Renal cortical epithelial cell (primary cell): ENCODE data around the gene MAD1L1. TPM values are rescaled to one million over a fixed set of nuclear protein-coding genes. Genes with fewer than 3 reads are reported as not detected.

Experiments used
- DNase-seq: peaks from one replicate; pipeline ENCODE4 v3.0.0-alpha.2; 2011; ENCODE audit warnings: low read depth
- total RNA-seq: library from RNA; depleted of rRNA; stranded (reverse); fragments of >200 nt; gene quantifications from 2 replicates; pipeline ENCODE4 v1.2.3, GENCODE V29; 2014

Gene MAD1L1
- total RNA-seq, 1 donor from 2014 or later, result 33.5 TPM

DNA sequence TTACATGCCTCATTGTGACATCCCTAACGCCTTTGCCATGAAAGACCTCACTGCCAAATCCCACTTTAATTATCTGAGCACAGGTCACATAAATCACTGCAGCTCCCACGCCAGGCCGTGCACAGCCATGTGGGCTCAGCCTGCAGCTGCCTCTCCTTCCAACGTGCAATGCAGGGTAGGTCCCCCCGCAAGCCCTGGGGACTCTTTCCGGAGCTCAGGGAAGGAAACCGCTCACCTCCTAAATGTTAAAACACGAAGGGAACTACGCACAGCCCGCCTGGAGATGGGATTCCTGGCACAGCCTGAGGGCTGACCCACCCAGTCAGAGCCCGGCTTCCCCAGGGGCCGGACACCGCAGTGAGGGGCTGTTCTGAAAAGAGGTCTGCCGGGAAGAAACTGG, 128.0 kb downstream of the MAD1L1 start:
- DNase-seq, result no peak

DNA sequence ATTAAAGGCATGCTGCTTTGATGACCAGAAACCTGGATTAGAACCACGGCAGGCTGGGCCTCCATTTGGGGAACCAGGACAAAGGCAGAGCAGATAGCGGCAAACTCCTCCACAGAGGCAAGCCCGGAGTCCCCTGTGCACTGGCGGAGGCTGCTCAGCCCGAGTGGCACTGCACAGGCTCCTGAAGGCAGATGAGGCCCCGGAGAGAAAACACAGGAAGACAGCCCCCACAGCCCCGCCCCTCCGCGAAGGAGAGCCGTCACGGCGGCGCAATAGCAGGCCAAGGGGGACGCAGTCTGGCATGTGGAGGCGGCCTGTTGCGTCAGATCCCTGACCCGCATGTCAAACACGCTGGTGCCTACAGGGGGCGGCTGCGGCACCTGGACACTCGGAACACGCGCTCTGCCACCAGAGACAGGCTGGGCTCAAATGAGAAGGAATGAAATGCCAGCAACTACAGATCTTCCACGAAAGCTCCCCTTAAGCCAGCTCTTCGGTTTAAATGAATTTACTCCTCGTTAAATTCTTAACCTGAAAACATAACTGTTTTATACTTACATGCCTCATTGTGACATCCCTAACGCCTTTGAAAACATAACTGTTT, 128.5 kb downstream of the MAD1L1 start:
- DNase-seq, result peak; percentile 46

DNA sequence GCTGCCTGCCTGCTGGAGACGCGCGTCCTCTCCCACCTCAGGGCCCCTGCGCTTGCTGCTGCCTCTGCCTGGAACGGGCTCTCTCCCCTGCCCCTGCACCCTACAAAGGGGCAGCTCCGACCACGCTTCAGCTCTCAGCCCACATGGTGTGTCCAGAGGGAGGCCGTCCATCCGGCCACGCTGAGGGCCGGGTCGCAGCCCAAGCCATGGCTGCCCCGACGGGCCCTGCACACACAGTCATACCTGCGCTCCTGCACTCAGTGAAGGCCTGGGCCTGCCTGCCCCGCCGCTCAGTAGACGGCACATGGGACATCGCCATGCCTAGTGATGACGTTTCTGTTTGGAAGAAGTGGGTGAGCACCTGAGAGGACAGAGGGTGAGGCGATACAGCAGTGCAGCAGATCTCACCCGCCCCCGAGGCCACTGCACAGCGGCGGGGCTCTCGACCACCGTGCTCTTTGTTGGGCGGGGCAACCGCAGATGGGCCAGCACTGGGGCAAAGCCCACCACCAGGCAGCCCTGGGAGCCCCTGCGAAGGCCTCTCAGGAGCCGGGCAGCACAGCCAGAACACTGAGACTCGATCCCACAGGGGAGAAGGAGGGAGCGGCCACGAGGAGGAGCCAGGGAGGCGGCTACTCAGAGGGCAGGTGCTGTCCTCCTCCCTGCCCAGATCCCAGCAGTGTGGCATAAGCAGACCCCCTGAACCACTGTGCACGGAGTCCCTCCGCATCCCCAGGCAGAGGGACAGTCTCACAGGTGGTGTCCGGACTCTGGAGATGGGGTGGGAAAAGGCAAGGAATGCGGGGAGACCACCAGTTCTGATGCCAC, 129.5 kb downstream of the MAD1L1 start:
- no peak for DNase-seq

DNA sequence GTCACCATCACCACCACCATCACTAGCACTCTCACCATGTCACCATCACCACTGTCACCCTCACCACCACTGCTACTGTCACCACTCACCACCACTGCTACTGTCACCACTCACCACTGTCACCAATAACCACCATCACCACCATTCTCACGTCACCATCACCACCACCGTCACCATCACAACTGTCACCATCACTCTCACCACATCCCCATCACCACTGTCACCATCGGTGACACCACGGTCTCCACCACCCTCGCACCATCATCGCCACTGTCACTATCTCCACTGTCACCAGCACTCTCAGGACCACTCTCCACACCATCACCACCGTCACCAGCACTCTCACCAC, 130.4 kb downstream of the MAD1L1 start:
- DNase-seq, result no peak

DNA sequence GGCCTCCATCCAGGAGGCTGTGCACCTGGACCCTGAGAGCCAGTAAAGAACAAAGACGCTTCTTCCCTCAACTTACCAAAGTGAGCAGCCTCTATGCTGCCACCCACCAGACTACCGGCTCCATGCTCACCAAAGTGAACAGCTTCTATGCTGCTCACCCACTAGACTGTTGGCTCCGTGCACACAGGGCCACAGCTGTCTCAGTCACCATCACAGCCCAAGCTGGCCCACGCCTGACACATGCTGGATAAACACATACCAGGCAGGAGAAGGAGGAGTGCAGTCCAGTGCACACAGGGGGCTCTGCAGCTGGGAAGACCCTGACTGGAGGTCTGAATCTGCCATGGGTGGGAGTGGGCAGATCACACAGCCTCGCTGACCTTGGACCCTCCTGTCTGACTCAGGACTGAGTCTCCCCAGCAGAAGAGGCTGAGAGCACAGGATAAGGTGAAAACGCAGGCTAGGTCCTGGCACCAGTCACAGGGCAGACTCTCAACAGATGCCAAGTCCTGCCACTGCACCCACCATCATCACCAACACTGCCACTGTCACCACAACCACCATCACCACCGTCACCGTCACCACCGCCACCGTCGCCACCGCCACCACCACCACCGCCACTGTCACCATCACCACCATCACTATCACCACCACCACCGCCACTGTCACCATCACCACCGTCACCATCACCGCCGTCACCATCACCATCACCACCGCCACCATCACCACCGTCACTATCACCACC, 130.9 kb downstream of the MAD1L1 start:
- DNase-seq, result no peak

GRCh38 chr7:2100278-2101208, 132.2 kb downstream of the MAD1L1 start:
- DNase-seq, result no peak

GRCh38 chr7:2099048-2099957, 133.4 kb downstream of the MAD1L1 start:
- DNase-seq, result no peak

DNA sequence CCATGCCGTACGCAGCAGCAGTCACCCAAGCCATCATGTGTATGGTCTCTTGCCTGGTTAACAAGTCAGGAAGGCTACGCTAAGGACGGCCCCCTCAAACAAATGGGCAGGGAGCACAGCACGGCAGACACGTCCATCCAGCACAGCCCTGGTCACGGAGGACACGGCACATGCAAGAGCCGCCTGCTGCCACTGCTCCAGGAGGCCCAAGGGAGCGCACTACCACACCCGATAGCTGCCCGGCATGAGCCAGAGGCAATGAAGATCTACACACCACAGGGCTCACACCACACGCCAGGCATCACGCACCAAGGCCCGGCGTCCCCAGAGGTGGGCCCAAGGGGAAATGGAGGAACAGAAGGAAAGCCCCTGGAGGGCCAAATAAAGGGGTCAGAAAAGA, 134.2 kb downstream of the MAD1L1 start:
- DNase-seq, result no peak

GRCh38 chr7:2098056-2098455, 134.7 kb downstream of the MAD1L1 start:
- no peak for DNase-seq

GRCh38 chr7:2097492-2097891, 135.3 kb downstream of the MAD1L1 start:
- no peak for DNase-seq

DNA sequence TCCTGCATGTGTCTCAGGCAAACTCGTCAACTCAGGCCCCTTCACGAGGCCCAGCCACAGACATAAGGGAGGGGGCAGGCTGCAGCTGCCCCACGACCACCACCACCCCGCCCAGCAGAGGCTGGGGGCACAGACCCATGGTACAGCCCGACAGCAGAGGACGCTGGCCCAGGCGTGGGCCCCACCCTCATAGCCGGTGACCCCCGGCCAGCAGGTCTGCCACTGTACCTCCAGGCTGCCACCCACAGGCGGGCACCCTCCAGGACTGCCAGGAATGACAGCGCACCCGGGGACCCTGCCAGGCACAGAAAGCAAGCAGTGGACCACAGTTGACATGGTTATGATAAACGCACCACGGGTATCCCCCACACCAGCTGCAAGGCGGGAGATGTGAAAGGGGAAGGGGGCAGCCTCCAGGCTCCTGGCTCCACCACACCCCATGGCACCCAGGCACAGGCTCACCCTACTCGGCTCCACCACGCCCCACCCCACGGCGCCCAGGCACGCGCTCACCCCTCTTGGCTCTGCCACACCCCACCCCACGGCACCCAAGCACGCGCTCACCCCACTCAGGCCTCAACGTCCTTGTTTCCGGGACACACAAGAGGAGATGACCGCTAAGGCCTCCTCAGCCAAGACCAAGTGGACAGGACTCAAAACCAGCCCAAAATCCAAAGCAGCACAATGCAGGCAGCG, 135.9 kb downstream of the MAD1L1 start:
- no peak for DNase-seq

- DNase-seq, result no peak
Measured at GRCh38 chr7:2095436-2095835, 137.3 kb downstream of the MAD1L1 start.

DNA sequence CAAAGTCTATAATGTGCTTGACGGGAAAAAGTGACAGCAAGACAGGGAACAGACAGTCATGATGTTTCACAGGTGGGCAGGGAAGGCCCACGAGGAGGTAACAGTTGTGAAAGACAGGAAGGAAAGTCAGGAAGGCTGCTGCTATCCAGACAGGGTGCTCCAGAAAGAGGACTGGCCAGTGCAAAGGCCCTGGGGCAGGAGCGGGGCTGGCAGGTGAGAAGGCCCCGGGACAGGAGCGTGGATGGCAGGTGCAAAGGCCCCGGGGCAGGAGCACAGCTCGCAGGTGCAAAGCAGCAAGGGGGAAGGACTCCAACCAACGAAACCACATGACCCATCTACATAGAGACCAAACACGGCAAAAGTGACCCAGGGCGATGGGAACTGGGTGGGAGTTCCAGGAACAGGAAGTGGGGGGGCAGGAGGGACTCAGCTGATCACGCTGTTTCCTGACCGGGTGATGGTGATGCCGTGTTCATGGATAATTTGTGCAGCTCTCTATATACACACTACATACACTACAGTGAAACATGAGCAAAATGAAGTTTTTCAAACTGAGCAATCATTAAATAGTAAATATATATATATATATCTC, 138.2 kb downstream of the MAD1L1 start:
- DNase-seq, result no peak

DNA sequence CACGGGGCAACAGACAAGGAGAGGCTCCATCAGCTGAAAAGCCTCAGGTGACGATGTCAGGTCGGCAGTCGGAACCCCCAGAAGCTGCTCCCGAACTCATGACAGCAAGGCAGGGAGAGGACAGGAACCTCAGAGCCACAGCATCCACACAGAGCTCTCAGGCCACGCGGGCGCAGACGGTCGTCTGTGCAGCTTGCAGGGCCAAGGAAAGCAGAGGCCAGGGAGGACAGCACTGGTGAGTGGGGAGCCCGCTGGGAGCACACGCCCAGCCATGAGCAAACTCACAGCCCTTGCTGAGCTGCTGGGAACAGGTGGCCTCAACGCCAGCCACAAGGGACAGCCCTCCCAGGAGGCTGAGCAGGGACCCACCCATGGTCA, 138.9 kb downstream of the MAD1L1 start:
- DNase-seq, result no peak

DNA sequence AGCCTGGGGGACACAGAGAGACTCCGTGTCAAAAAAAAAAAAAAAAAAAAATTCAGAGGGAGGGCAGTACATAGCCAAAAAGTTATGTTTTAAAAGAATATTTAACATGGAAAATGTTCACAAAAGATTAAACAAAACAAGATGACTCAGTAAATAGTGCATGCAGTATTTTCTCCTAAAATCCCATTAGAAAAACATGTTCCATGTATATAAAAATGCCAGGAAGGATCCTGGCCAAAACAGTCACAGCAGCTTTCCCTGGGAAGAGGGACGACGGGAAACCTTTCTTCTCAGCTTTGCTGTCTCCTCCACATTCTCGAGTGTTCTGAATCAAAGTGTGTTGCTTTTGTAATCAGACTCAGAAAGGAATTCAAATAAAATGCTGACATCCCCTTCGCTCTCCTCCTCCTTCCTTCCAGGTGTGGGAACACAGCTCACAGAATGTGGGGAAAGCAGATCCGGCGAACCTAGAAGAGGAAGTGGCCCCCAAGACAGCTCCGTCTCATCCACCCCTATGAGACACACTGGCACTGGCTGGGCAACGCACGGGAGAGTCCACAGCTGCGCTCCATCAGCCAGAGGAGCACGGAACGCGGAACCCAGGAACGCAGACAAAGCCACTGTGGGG, 139.4 kb downstream of the MAD1L1 start:
- DNase-seq, result no peak

DNA sequence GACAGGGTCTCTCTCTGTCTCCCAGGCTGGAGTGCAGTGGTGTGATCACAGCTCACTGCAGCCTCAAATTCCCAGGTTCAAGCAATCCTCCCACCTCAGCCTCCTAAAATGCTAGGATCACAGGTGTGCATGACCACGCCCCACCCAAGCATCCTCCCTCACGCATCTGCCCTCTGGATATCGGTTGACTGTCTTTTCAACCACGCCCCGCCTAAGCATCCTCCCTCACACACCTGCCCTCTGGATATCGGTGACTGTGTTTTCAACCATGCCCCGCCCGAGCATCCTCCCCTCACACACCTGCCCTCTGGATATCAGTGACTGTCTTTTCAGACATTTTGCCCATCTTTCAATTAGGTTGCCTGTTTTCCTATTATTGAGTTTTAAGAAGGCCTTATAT, 140.5 kb downstream of the MAD1L1 start:
- DNase-seq, result no peak

- DNase-seq, result no peak
Measured at GRCh38 chr7:2090526-2091520, 141.9 kb downstream of the MAD1L1 start.

- DNase-seq, result no peak
Measured at GRCh38 chr7:2088801-2089200, 143.9 kb downstream of the MAD1L1 start.
